Progenitor cell of endocrine pancreas (in vitro differentiated cells): Measurements from ENCODE around the gene PRDM7. TPM values are rescaled to one million over a fixed set of nuclear protein-coding genes. Genes with fewer than 3 reads are reported as not detected.

Experiments used
- DNase-seq: peaks from one replicate; pipeline ENCODE4 v3.0.0; 2021; ENCODE audit warnings: low spot score; ENCODE audit not compliant: unreplicated experiment
- H3K27ac Mint-ChIP-seq: 2 replicates; pipeline ENCODE4 v1.8.0; 2021; ENCODE audit warnings: mild to moderate bottlenecking, moderate library complexity, mixed read lengths
- H3K27me3 Mint-ChIP-seq: 2 replicates; pipeline ENCODE4 v1.8.0; 2021; ENCODE audit warnings: mixed read lengths
- H3K36me3 Mint-ChIP-seq: 2 replicates; pipeline ENCODE4 v1.8.0; 2022; ENCODE audit warnings: mixed read lengths; ENCODE audit not compliant: insufficient read depth
- H3K4me1 Mint-ChIP-seq: 2 replicates; pipeline ENCODE4 v1.8.0; 2021; ENCODE audit warnings: low read depth, mixed read lengths
- H3K4me3 Mint-ChIP-seq: 2 replicates; pipeline ENCODE4 v1.8.0; 2021; ENCODE audit warnings: low read depth, mild to moderate bottlenecking, moderate library complexity, mixed read lengths
- H3K9me3 Mint-ChIP-seq: 2 replicates; pipeline ENCODE4 v1.8.0; 2021; ENCODE audit warnings: low read depth, mixed read lengths
- total RNA-seq: library from RNA; stranded (reverse); gene quantifications from 2 replicates; pipeline ENCODE4 v1.2.1, GENCODE V29; 2021
- TF ChIP-seq, protein P1 (sequence below): fragments of 200-600 bp; sonication (generic); IDR thresholded peaks from one replicate; pipeline ENCODE4 v1.5.0; 2021; ENCODE audit warnings: antibody characterized with exemption, mild to moderate bottlenecking; ENCODE audit not compliant: unreplicated experiment

The PRDM7 gene
- total RNA-seq, 1 donor from 2014 or later, result not detected

DNA sequence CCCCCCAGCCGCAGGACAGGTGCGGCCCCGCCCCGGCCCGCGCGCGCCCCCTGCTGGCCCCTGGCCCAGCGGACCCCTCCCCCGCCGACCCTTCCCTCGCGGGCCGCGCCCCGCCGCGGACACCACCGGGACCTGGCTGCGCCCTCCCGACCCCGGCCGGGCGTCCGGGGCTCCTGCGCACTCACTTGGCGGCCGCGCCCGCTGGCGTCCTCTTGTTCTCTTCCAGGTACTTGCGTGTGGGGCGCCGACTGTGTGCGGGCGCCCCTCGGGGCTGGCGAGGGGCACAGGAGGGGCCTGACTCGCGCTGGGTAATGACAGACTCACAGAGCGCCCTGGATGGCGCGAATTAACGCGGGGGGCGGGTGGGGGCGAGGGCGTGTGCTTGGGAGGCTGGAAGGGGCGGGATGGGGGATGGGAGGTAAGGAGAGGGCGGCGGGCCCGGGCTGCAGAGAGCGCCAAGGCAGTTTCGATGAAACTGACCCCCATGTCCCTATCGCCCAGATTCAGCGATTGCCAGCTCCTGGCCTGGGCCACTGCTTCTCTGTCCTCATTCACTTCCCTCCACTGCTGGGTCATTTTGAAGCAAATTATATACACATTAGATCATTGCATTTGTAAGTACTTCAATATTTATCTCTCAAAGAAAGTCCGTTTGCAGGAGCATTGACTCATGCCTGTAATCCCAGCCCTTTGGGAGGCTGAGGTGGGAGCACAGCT lies 57.4 kb downstream of the PRDM7 start:
- no peaks in the 10 kb centered on the region for H3K27me3 Mint-ChIP-seq
- peak; percentile 74 for DNase-seq
- no peaks in the 10 kb centered on the region for H3K9me3 Mint-ChIP-seq
- H3K27ac Mint-ChIP-seq, result peak overlapping the region; percentile 99
- peaks cover 2% of the 10 kb centered on the region for H3K36me3 Mint-ChIP-seq
- TF ChIP-seq, protein P1, sequence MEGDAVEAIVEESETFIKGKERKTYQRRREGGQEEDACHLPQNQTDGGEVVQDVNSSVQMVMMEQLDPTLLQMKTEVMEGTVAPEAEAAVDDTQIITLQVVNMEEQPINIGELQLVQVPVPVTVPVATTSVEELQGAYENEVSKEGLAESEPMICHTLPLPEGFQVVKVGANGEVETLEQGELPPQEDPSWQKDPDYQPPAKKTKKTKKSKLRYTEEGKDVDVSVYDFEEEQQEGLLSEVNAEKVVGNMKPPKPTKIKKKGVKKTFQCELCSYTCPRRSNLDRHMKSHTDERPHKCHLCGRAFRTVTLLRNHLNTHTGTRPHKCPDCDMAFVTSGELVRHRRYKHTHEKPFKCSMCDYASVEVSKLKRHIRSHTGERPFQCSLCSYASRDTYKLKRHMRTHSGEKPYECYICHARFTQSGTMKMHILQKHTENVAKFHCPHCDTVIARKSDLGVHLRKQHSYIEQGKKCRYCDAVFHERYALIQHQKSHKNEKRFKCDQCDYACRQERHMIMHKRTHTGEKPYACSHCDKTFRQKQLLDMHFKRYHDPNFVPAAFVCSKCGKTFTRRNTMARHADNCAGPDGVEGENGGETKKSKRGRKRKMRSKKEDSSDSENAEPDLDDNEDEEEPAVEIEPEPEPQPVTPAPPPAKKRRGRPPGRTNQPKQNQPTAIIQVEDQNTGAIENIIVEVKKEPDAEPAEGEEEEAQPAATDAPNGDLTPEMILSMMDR, result peak; percentile 51
- H3K4me3 Mint-ChIP-seq, result peak overlapping the region; percentile 82
- peaks cover 23% of the 10 kb centered on the region for H3K4me1 Mint-ChIP-seq

DNA sequence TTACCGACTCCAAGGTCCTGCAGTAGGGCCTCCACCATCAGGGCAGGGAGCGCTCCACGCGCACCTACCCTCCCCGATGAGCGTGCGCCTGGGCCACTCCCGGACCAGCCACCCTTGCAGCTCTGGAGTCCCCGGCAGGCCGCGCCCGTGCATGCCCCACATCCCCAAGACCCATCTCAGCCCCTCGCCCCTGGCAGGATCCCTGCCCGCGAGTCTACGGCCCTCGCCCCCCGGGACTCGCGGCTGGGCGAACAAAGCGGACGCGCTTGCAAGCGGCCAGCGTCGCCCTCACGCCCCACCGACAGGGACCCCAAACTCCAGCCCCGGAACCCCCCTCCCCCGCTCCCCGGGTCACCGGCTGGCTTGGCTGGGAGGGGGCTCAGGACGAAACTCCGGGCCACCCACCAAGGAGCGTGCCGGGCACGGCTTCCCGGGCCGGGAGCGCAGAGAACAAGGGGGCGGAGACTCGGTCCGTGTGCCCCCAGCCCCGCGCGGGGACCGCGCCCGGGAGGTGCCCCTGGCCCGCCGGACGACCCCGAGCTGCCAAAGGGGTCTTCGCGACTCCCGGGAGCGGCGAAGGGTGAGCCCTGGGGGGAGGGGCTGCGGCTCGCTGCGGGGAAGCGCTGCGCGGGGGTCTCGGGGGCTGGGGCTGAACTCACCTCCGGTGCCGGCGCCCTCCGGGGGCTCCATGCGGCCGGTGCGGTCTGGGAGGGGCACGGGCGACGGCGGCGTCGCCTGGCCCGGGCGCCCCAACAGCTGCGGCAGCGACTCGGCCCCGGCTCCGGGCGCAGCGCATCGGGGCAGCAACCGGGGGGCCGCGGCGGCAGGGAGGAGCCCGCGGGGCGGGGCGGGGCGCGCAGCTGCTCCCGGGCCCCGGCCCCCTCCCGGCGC lies 58.2 kb downstream of the PRDM7 start, which contains the start of gene DBNDD1:
Gene DBNDD1, minus strand, starts transcription at position 805 of the 891 bp plus-strand sequence. Its CDS starts 115 bp downstream, at position 690.
- TF ChIP-seq, protein P1, result no peak
- no peaks in the 10 kb centered on the region for H3K9me3 Mint-ChIP-seq
- H3K4me3 Mint-ChIP-seq, result peak within 1 kb of the TSS; percentile 88
- H3K36me3 Mint-ChIP-seq, result no peaks in the 10 kb centered on the region
- DNase-seq, result peak; percentile 35
- no peaks in the 10 kb centered on the region for H3K27me3 Mint-ChIP-seq
- peak within 1 kb of the TSS; percentile 99 for H3K27ac Mint-ChIP-seq
- H3K4me1 Mint-ChIP-seq, result peaks cover 20% of the 10 kb centered on the region

DNA sequence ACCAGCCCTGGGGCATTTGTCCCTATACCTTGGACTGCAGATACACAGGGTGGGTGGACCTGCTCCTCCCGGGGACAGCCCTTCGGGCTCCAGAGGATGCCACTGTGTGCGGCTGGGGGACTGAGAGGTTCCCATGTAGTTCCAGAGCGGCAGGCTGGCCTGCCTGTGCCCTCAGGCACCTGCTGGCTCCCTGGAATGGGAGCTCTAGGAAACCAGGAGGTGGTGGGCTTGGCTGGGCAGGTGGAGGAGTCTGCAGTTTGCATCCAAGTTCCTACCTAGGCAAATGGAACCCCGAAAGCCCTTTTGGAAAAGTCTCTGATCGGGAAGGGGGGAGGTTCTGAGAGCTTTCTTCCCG lies 58.9 kb downstream of the PRDM7 start:
- H3K27me3 Mint-ChIP-seq, result no peaks in the 10 kb centered on the region
- H3K9me3 Mint-ChIP-seq, result no peaks in the 10 kb centered on the region
- no peaks in the 10 kb centered on the region for H3K36me3 Mint-ChIP-seq
- TF ChIP-seq, protein P1, result no peak
- no peak for DNase-seq
- peak overlapping the region; percentile 87 for H3K27ac Mint-ChIP-seq
- H3K4me3 Mint-ChIP-seq, result peak overlapping the region; percentile 88
- peaks cover 20% of the 10 kb centered on the region for H3K4me1 Mint-ChIP-seq

DNA sequence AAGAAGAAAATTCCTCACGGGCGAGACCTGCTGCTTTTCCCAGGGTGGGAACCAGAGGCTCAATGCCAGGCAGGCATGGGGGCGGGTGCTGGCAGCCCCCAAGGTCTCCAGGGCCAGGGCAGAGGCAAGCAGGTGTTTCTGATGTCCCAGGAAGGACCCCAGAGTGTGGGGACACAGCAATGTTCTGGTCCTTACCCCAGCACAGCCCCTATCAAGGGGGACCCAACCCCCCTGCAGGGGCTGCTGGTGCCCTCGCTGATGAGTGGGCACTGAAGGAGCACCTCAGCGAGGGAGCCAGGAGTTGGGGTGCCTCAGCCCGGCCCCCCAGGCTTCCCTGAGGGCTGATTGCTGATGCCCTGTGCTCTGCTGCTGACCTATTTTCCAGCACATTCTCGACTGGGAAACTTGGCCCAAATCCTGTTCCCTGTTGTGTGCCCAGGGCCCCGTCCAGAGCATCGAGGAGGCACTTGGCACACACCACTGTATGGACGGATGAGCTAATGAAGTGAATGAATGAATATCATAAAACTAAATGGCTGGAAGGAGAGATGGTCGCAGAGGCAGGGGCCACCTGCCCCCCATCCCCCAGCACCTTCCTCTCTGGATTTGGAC lies 60.7 kb downstream of the PRDM7 start:
- H3K36me3 Mint-ChIP-seq, result no peaks in the 10 kb centered on the region
- no peaks in the 10 kb centered on the region for H3K9me3 Mint-ChIP-seq
- H3K27ac Mint-ChIP-seq, result no peak overlapping the region
- no peak overlapping the region for H3K4me3 Mint-ChIP-seq
- TF ChIP-seq, protein P1, result no peak
- H3K4me1 Mint-ChIP-seq, result peaks cover 14% of the 10 kb centered on the region
- no peaks in the 10 kb centered on the region for H3K27me3 Mint-ChIP-seq
- no peak for DNase-seq
